ENCODE results near the gene HSP90B1. TPM values are rescaled to one million over a fixed set of nuclear protein-coding genes. Genes with fewer than 3 reads are reported as not detected.

Gene HSP90B1
- total RNA-seq, 1 donor from 2014 or later, result 668 TPM

DNA sequence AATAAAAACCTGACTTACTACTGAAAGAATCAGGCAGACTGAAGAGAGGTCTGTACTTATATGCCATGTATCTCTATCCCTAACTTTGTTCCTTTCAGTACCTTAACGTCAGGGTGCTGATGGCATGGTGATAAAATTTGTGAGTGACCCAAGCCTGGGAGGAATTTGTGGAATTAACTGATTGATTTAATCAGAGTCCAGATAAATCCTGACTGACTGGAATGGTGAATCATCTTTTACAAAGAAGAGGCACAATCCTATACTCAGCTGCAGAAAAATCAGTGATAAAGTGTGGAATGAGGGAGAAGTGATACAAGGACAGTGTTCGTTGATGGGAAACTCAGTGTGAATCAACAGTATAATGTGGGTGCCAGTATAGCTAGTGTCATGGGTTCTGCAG, 39.2 kb downstream of the HSP90B1 start:
- no peak for DNase-seq (ENCODE audit: low read depth, low spot score)

DNA sequence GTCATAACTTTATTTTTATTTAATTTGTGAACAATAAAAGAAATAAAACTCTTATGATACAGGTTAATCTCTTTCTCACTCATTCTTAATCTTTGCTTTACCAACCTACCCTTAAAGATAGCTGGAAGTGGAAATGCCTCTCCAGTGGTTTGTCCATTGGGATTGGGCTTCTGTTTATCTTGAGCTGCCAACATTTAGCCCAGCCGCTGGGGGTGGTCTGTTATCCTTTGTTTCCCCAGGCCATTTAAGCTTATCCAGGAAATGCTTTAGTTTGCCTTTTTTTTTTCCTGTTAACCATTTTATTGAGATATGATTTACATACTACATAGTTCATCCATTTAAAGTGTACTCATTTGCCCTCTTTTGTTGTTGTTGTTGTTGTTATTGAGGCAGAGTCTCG, 43.7 kb downstream of the HSP90B1 start:
- DNase-seq (ENCODE audit: low read depth, low spot score), result no peak

DNA sequence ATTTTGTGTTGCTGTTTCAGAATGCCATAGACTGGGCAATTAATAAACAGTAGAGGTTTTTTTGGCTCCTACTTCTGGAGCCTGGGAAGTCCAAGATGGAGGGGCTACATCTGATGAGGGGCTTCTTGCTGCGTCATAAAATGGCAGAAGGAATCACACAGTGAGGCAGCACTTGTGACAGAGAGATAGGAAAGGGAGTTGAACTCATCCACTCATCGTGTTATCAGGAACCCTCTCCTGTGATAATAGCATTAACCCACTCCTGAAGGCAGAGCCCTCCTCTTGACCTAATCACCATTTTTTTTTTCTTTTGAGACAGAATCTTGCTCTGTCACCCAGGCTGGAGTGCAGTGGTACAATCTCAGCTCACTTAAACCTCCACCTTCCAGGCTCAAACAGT, 45.2 kb downstream of the HSP90B1 start:
- DNase-seq (ENCODE audit: low read depth, low spot score), result no peak

DNA sequence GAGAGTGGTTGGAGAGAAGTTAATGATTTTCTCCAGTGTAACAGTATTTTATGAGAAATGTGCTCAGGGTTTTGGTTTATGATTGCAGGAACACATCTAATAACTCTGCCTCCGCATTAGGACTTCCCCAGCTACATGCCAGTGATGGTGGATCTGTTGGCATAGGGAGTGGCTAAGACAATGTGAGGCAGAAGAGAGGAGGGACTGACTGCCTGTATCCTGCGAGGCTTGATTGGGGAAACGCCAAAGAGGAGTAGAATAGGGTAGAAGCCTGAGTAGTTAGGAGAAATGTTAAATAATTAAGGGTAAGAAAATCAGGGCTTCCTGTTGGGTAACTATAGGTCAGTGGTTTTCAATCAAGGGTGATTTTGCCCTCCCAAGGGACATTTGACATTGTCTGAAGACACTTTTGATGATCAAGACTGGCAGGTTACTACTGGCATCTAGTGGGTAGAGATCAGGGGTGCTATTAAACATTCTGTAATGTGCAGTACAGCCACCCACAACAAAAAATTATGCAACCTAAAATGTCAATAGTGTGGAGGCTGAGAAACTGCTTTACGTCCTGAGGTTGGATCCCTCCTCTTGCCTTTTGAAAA, 48.3 kb downstream of the HSP90B1 start:
- no peak for DNase-seq (ENCODE audit: low read depth, low spot score)

DNA sequence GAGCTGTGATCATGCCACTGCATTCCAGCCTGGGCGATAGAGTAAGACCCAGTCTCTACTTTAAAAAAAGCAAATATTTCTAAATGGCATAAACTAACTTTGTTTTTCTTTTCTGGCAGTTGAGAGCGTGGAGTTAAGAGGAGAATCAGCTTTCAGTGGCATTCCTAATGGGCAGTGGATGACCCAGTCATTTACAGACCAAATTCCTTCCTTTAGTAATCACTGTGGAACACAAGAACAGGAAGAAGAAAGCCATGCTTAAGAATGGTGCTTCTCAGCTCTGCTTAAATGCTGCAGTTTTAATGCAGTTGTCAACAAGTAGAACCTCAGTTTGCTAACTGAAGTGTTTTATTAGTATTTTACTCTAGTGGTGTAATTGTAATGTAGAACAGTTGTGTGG, 56.6 kb downstream of the HSP90B1 start:
- no peak for DNase-seq (ENCODE audit: low read depth, low spot score)

DNA sequence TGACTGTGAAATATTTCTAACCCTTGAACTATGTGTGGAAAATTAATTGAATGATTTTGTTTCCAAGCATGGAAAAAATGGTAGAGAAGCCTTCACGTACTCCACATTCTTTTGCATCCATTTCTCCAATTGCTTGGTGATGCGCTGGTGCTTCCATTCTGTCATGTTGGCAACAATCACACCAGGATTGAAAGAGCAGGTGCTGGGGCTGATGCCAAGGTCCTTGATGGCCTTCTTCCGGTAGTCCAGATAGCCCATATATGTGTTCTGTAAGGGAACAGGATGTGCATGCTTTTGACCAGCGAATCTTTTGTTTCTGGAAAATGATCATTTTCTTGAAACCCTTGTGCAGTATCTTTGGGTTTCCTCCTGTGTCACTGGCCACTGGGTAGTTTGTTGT, 64.0 kb downstream of the HSP90B1 start:
- no peak for DNase-seq (ENCODE audit: low read depth, low spot score)

DNA sequence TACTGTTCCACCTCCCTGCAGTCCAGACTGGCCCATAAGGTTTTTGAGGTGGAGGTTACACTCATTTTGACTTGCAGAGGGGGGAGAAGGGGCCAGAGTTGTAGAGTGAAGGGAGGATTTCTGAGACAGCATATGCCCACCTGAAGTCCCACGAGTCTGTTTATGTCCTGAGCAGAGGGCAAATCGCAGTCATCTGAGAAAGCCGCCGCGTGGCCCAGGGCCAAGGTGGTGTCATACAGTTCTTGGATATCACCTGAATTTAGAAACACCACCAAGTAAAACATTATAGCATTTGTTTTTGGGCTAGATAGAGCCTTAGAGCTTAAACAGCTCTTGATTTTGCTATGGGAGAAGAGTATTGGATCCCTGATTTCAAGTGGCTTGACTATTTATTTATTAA, 66.4 kb downstream of the HSP90B1 start:
- no peak for DNase-seq (ENCODE audit: low read depth, low spot score)

DNA sequence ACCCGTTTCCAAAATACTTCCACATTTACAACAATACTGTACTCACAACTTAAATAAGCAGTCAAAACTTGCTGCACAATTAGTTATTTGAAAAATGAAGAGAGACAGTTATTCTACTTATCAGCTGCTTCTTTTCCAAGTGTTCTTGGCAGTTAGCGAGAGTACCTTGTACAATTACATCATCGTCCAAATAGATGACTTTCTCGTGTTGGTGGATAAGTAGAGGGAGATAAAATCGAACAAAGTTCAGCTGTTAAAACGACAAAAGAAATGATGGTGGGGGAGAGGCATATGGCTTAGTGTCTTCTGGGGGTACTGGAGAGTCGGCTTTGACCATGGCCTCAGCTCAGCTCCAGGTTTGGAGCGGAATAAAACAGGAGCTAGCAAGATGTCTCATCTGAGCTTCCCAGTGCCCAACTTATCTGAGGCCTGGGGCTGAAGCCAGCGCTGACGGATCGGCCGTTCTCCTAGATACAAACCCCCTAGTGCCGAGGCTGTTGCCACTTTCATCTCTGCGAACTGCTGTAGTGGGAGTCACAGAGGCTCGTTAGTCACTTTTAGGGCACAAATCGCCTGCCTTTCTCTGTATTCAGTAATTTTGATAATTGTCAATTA, 67.2 kb downstream of the HSP90B1 start:
- no peak for DNase-seq (ENCODE audit: low read depth, low spot score)

Other genes with a start within 250 kb of the HSP90B1 start
- 4.2 and 5.3 TPM in 2 replicates for gene NT5DC3, start 89.2 kb upstream of the HSP90B1 start, total RNA-seq
- gene TDG, start 35.5 kb downstream of the HSP90B1 start, total RNA-seq, result 27.6 and 27.9 TPM in 2 replicates
- gene GLT8D2, start 119.8 kb downstream of the HSP90B1 start, total RNA-seq, result 3.4 and 6.0 TPM in 2 replicates
- gene HCFC2, start 134.1 kb downstream of the HSP90B1 start, total RNA-seq, result 13.5 and 30.4 TPM in 2 replicates
- 17.6 and 24.7 TPM in 2 replicates for gene NFYB, start 207.8 kb downstream of the HSP90B1 start, total RNA-seq